ENCODE measurements around the gene NABP2. TPM values are rescaled to one million over a fixed set of nuclear protein-coding genes. Genes with fewer than 3 reads are reported as not detected.

Gene NABP2
- total RNA-seq, 4 donors from 2014 or later: 29.6 to 75.0 (median 42.8) TPM

- H3K36me3 ChIP-seq: peaks cover 2 to 97% of the 10 kb centered on the region in 2 donors
- intact Hi-C loops (cut with DNase I; ENCODE audit: low total_unique reads): no loop called here
These were observed 54.8 kb downstream of the NABP2 start for GRCh38 chr12:56278905-56279304.

More at GRCh38 chr12:56278905-56279304, 54.8 kb downstream of the NABP2 start:
- no peak for ATAC-seq
- no peaks in the 10 kb centered on the region for H3K27me3 ChIP-seq
- no peaks in the 10 kb centered on the region for H3K9me3 ChIP-seq
- no peak for DNase-seq
- peaks cover 0 to 5% of the 10 kb centered on the region in 2 donors for H3K4me1 ChIP-seq
- in situ Hi-C loops (cut with MboI; ENCODE audit: low sequenced_read_pairs in 4 of 4): no loop called here
- H3K4me3 ChIP-seq: no peak overlapping the region
- TF ChIP-seq POLR2A (IDR thresholded peaks at IDR 0.05) (no peak), CTCF (IDR thresholded peaks at IDR 0.05 in 4 of 5, conservative IDR thresholded peaks at IDR 0.05 in 1 of 5) (no peak)
- H3K27ac ChIP-seq: peak overlapping the region in 1 of 4 donors; percentile 42

Other genes starting within 250 kb of the NABP2 start
- gene SUOX, start 227.1 kb upstream of the NABP2 start, total RNA-seq: 10 to 100 TPM; 10.1 to 28.1 (median 18.9) TPM
- gene IKZF4, start 203.3 kb upstream of the NABP2 start, total RNA-seq: 1 to 10 TPM; 4.0 to 6.3 (median 5.6) TPM
- gene RPS26, start 182.4 kb upstream of the NABP2 start, total RNA-seq: 1,000 to 10,000 TPM in 2 of 4 donors, 100 to 1,000 TPM in 2; 618 to 1,648 (median 1,209) TPM
- 1 to 10 TPM in 3 of 4 donors, under 1 TPM in 1; 0.15 to 2.1 (median 1.1) TPM for gene ERBB3, start 144.2 kb upstream of the NABP2 start, total RNA-seq
- 100 to 1,000 TPM; 109 to 204 (median 127) TPM for gene PA2G4, start 119.8 kb upstream of the NABP2 start, total RNA-seq
- 1,000 to 10,000 TPM; 1,323 to 2,217 (median 1,977) TPM for gene RPL41, start 107.7 kb upstream of the NABP2 start, total RNA-seq
- gene ZC3H10, start 106.1 kb upstream of the NABP2 start, total RNA-seq: 1 to 10 TPM; 3.1 to 9.1 (median 3.7) TPM
- gene ESYT1, start 96.1 kb upstream of the NABP2 start, total RNA-seq: 10 to 100 TPM; 45.9 to 77.7 (median 62.1) TPM
- gene MYL6B, start 71.8 kb upstream of the NABP2 start, total RNA-seq: 100 to 1,000 TPM; 159 to 334 (median 198) TPM
- gene MYL6, start 66.0 kb upstream of the NABP2 start, total RNA-seq: 100 to 1,000 TPM; 159 to 324 (median 202) TPM
- gene SMARCC2, start 34.9 kb upstream of the NABP2 start, total RNA-seq: 10 to 100 TPM; 34.1 to 56.9 (median 49.4) TPM
- 10 to 100 TPM; 46.5 to 58.9 (median 54.8) TPM for gene RNF41, start 2.4 kb upstream of the NABP2 start, total RNA-seq
- under 1 TPM in 1 of 4 donors, not detected in 3; 0.83 TPM for gene SLC39A5, start 5.7 kb downstream of the NABP2 start, total RNA-seq
- 10 to 100 TPM; 14.7 to 30.9 (median 18.9) TPM for gene ANKRD52, start 34.0 kb downstream of the NABP2 start, total RNA-seq
- 10 to 100 TPM; 17.7 to 90.1 (median 54.5) TPM for gene COQ10A, start 42.6 kb downstream of the NABP2 start, total RNA-seq
- 100 to 1,000 TPM; 211 to 359 (median 271) TPM for gene CS, start 76.0 kb downstream of the NABP2 start, total RNA-seq
- 10 to 100 TPM; 21.7 to 59.1 (median 28.4) TPM for gene CNPY2, start 91.6 kb downstream of the NABP2 start, total RNA-seq
- 10 to 100 TPM in 2 of 4 donors, 1 to 10 TPM in 2; 7.8 to 33.0 (median 11.6) TPM for gene PAN2, start 109.7 kb downstream of the NABP2 start, total RNA-seq
- not detected for gene IL23A, start 114.5 kb downstream of the NABP2 start, total RNA-seq
- gene STAT2, start 135.8 kb downstream of the NABP2 start, total RNA-seq: 10 to 100 TPM; 21.0 to 33.2 (median 27.4) TPM
- under 1 TPM in 1 of 4 donors, not detected in 3; 0.27 TPM for gene APOF, start 138.5 kb downstream of the NABP2 start, total RNA-seq
- 1 to 10 TPM; 1.9 to 4.6 (median 2.5) TPM for gene TIMELESS, start 225.1 kb downstream of the NABP2 start, total RNA-seq
- not detected for gene MIP, start 230.3 kb downstream of the NABP2 start, total RNA-seq
- 1 to 10 TPM; 1.6 to 4.7 (median 2.9) TPM for gene SPRYD4, start 244.2 kb downstream of the NABP2 start, total RNA-seq

Data from gastrocnemius medialis (tissue), 4 donors.